ENCODE results near the gene PPP2R5E. TPM values are rescaled to one million over a fixed set of nuclear protein-coding genes. Genes with fewer than 3 reads are reported as not detected.

The PPP2R5E gene
- total and polyA plus RNA-seq, 2 of the 8 experiments (the other 6 are each of a cell fraction or from before 2014, with no cell fraction given) = 6.8 to 64.6 TPM

DNA sequence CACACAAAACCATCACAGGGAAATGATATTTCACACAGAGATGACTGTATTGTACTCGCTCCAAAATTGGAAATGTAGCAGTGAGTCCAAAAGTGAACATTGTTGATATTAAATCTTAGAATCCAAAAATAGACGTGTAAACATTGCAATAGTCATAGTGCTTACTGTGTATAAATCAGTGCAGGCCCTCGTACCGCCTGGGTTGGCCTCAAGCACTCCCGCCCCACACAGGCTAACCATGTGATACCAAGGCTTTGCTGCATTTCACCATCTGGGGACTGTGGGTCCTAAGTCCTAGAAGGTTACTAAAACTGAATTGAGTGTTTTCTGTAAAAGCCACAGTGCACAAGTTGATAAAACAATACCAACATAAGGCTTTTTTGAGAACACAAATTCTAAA lies 107.3 kb downstream of the PPP2R5E start:
- H4K91ac ChIP-seq (replicated peaks; ENCODE audit: insufficient read length, low read length) = no peak overlapping the region
- H2BK20ac ChIP-seq (ENCODE audit: low read length) = no peak overlapping the region
- no peak overlapping the region for H2BK12ac ChIP-seq (ENCODE audit: low read depth, low read length)
- H2BK5ac ChIP-seq (ENCODE audit: low read depth, low read length) = no peak overlapping the region
- no peak overlapping the region for H3K4me3 ChIP-seq (ENCODE audit: extremely low read depth in 1 of 4, insufficient read depth in 2 of 4, low read depth in 3 of 4, low read length in 4 of 4)
- no peak overlapping the region for H2AK5ac ChIP-seq (ENCODE audit: low read depth, low read length)
- H2AFZ ChIP-seq (ENCODE audit: low read length) = no peak overlapping the region
- no peak for TF ChIP-seq RXRA (IDR thresholded peaks at IDR 0.05; ENCODE audit: insufficient read depth, low read depth, low read length)
- no peak overlapping the region for H2BK15ac ChIP-seq (ENCODE audit: low read length)
- CTCF ChIA-PET (ENCODE audit: partially characterized antibody) = no interaction called here
- no peak overlapping the region for H4K5ac ChIP-seq (ENCODE audit: insufficient read length, low read depth, low read length)
- H3K4ac ChIP-seq (replicated peaks; ENCODE audit: insufficient read length, low read depth, low read length) = no peak overlapping the region
- no peaks in the 10 kb centered on the region for H3K9me3 ChIP-seq (ENCODE audit: insufficient read depth in 2 of 2, low read depth in 1 of 2, low read length in 1 of 2)
- no peak overlapping the region for H3K9ac ChIP-seq (replicated peaks in 1 of 4; ENCODE audit: extremely low read depth in 1 of 4, low read depth in 3 of 4, low read length in 3 of 4)
- no peak overlapping the region for H2BK120ac ChIP-seq (replicated peaks; ENCODE audit: low read depth, low read length)
- DNase-seq (ENCODE audit: low read depth in 1 of 2, low spot score in 2 of 2) (no peak), FAIRE-seq (no peak)
- 86% methylated on average over 5 of the region's 5 CpGs; no CpG with 5 or more reads in 1 of the 2 experiments for WGBS, 2 experiments (ENCODE audit: extremely low coverage in 1 of 2, insufficient coverage in 1 of 2, insufficient read length in 1 of 2, insufficient replicate concordance in 2 of 2, low coverage in 1 of 2, low lambda C conversion rate in 2 of 2, missing lambda C conversion rate in 1 of 2)
- peaks cover 0 to 78% of the 10 kb centered on the region in 2 experiments; a peak in 2 of 4 replicates for H3K79me2 ChIP-seq (ENCODE audit: control insufficient read depth in 1 of 2, insufficient read depth in 2 of 2, low read length in 2 of 2)
- peaks cover 4% of the 10 kb centered on the region; the same call in 1 of the 2 replicates for H3K79me1 ChIP-seq (ENCODE audit: low read depth, low read length)
- no peak overlapping the region for H3K18ac ChIP-seq (ENCODE audit: extremely low read depth, low read length)
- no peak overlapping the region for H3K56ac ChIP-seq (replicated peaks; ENCODE audit: insufficient read length, low read depth, low read length)
- H3K27me3 ChIP-seq (replicated peaks in 1 of 4; ENCODE audit: control insufficient read depth in 3 of 4, extremely low read depth in 1 of 4, insufficient read depth in 3 of 4, low read length in 3 of 4) = no peaks in the 10 kb centered on the region
- H3K4me1 ChIP-seq (replicated peaks in 1 of 4; ENCODE audit: control insufficient read depth in 3 of 4, insufficient read depth in 4 of 4, low read length in 3 of 4) = peaks cover 0 to 17% (median 7%) of the 10 kb centered on the region in 4 experiments; a peak in 5 of 7 replicates
- no peak overlapping the region for H3K14ac ChIP-seq (ENCODE audit: insufficient read length)
- no peak overlapping the region for H4K8ac ChIP-seq (ENCODE audit: extremely low read depth, insufficient read depth, low read length)
- POLR2A ChIA-PET (ENCODE audit: partially characterized antibody) = no interaction called here
- H3K27ac ChIP-seq (ENCODE audit: low read depth, low read length) = no peak overlapping the region
- no peaks in the 10 kb centered on the region; a peak in 1 of 8 replicates for H3K36me3 ChIP-seq (ENCODE audit: control insufficient read depth in 2 of 4, insufficient read depth in 4 of 4, low read length in 3 of 4)
- 0 out of 2 replicates have a peak, but pooled peaks cover 2% of the 10 kb centered on the region for H3K23me2 ChIP-seq (ENCODE audit: low read depth, low read length)
- peaks cover 0 to 17% of the 10 kb centered on the region in 2 experiments for H4K20me1 ChIP-seq (replicated peaks in 1 of 2; ENCODE audit: control insufficient read depth in 1 of 2, insufficient read depth in 2 of 2, low read length in 2 of 2)
- H3K23ac ChIP-seq (ENCODE audit: insufficient read length) = no peak overlapping the region
- no peak overlapping the region for H3K4me2 ChIP-seq (ENCODE audit: insufficient read depth in 1 of 2, low read depth in 2 of 2, low read length in 2 of 2)

Measured in H1 (cell line).